Fibroblast of mammary gland (primary cell): ENCODE data around the gene DNAH3.

Source experiments
- DNase-seq: peaks from one replicate; pipeline ENCODE4 v3.0.0-alpha.2; 2010; ENCODE audit warnings: low read depth
- H3K4me3 ChIP-seq: 2 replicates; pipeline ENCODE4 v1.5.1; 2011; ENCODE audit warnings: low read depth, mild to moderate bottlenecking, low read length, moderate library complexity; ENCODE audit not compliant: control insufficient read depth
- CTCF ChIP-seq: conservative IDR thresholded peaks from 2 replicates; pipeline ENCODE4 v1.5.1; 2011; ENCODE audit warnings: low read depth, low read length, inconsistent platforms; ENCODE audit not compliant: control insufficient read depth, insufficient read depth

The DNAH3 gene

GRCh38 chr16:20971401-20971800 is 179.2 kb downstream of the DNAH3 start:
- no peak overlapping the region for H3K4me3 ChIP-seq

GRCh38 chr16:20969386-20969785 is 181.3 kb downstream of the DNAH3 start:
- TF ChIP-seq CTCF: no peak
- H3K4me3 ChIP-seq: no peak overlapping the region
- no peak for DNase-seq

More at GRCh38 chr16:20971401-20971800, 179.2 kb downstream of the DNAH3 start:
- TF ChIP-seq CTCF: no peak
- peak; percentile 6 for DNase-seq

GRCh38 chr16:20968765-20969164 is 181.9 kb downstream of the DNAH3 start:
- no peak for TF ChIP-seq CTCF
- no peak for DNase-seq
- H3K4me3 ChIP-seq: no peak overlapping the region

- H3K4me3 ChIP-seq: no peak overlapping the region
- DNase-seq: no peak
- TF ChIP-seq CTCF: no peak
These were observed 189.7 kb downstream of the DNAH3 start for GRCh38 chr16:20960899-20961298.

- no peak for TF ChIP-seq CTCF
- DNase-seq: no peak
- H3K4me3 ChIP-seq: no peak overlapping the region
These were observed 193.5 kb downstream of the DNAH3 start for GRCh38 chr16:20957153-20957552.

- peak; percentile 9 for TF ChIP-seq CTCF
- peak; percentile 59 for DNase-seq
- H3K4me3 ChIP-seq: no peak overlapping the region
These were observed 194.3 kb downstream of the DNAH3 start for GRCh38 chr16:20956319-20956718.

GRCh38 chr16:20954574-20954973 is 196.1 kb downstream of the DNAH3 start:
- no peak for TF ChIP-seq CTCF
- DNase-seq: no peak
- no peak overlapping the region for H3K4me3 ChIP-seq
